Measurements from ENCODE around the gene KRT74. TPM values are rescaled to one million over a fixed set of nuclear protein-coding genes. Genes with fewer than 3 reads are reported as not detected.

The KRT74 gene
- polyA plus RNA-seq, 4 donors, result not detected

GRCh38 chr12:52577316-52577715, 3.7 kb upstream of the KRT74 start:
- no peak for DNase-seq (ENCODE audit: low read depth in 4 of 4, low spot score in 2 of 4)

GRCh38 chr12:52575948-52576347, 2.3 kb upstream of the KRT74 start:
- DNase-seq (ENCODE audit: low read depth in 4 of 4, low spot score in 2 of 4), result no peak

GRCh38 chr12:52575256-52575655, 1.6 kb upstream of the KRT74 start:
- DNase-seq (ENCODE audit: low read depth in 4 of 4, low spot score in 2 of 4), result no peak

GRCh38 chr12:52573306-52573705, 337 bp downstream of the KRT74 start:
- DNase-seq (ENCODE audit: low read depth in 4 of 4, low spot score in 2 of 4), result no peak

GRCh38 chr12:52570511-52570910, 3.1 kb downstream of the KRT74 start:
- DNase-seq (ENCODE audit: low read depth in 4 of 4, low spot score in 2 of 4), result no peak

GRCh38 chr12:52568111-52568510, 5.5 kb downstream of the KRT74 start:
- no peak for DNase-seq (ENCODE audit: low read depth in 4 of 4, low spot score in 2 of 4)

- no peak for DNase-seq (ENCODE audit: low read depth in 4 of 4, low spot score in 2 of 4)
Observed at GRCh38 chr12:52566847-52567291, 6.8 kb downstream of the KRT74 start.

- DNase-seq (ENCODE audit: low read depth in 4 of 4, low spot score in 2 of 4), result no peak
Observed at GRCh38 chr12:52564582-52564981, 9.1 kb downstream of the KRT74 start.

- no peak for DNase-seq (ENCODE audit: low read depth in 4 of 4, low spot score in 2 of 4)
Observed at GRCh38 chr12:52561880-52562449, 11.7 kb downstream of the KRT74 start.

GRCh38 chr12:52559979-52560378, 13.7 kb downstream of the KRT74 start:
- no peak for DNase-seq (ENCODE audit: low read depth in 4 of 4, low spot score in 2 of 4)

- no peak for DNase-seq (ENCODE audit: low read depth in 4 of 4, low spot score in 2 of 4)
Observed at GRCh38 chr12:52558781-52559445, 14.7 kb downstream of the KRT74 start.

- no peak for DNase-seq (ENCODE audit: low read depth in 4 of 4, low spot score in 2 of 4)
Observed at GRCh38 chr12:52557476-52557875, 16.2 kb downstream of the KRT74 start.

GRCh38 chr12:52555577-52555976, 18.1 kb downstream of the KRT74 start:
- no peak for DNase-seq (ENCODE audit: low read depth in 4 of 4, low spot score in 2 of 4)

- no peak for DNase-seq (ENCODE audit: low read depth in 4 of 4, low spot score in 2 of 4)
Observed at GRCh38 chr12:52552681-52553195, 20.9 kb downstream of the KRT74 start, which contains the start of gene KRT71. KRT71 (minus strand) TSS chr12:52553145; CDS start chr12:52553077, 68 bp downstream.

GRCh38 chr12:52552055-52552454, 21.6 kb downstream of the KRT74 start:
- DNase-seq (ENCODE audit: low read depth in 4 of 4, low spot score in 2 of 4), result no peak

GRCh38 chr12:52551216-52551865, 22.3 kb downstream of the KRT74 start:
- no peak for DNase-seq (ENCODE audit: low read depth in 4 of 4, low spot score in 2 of 4)

GRCh38 chr12:52546126-52546525, 27.5 kb downstream of the KRT74 start:
- DNase-seq (ENCODE audit: low read depth in 4 of 4, low spot score in 2 of 4), result no peak

GRCh38 chr12:52543985-52544883, 29.4 kb downstream of the KRT74 start:
- no peak for DNase-seq (ENCODE audit: low read depth in 4 of 4, low spot score in 2 of 4)

- no peak for DNase-seq (ENCODE audit: low read depth in 4 of 4, low spot score in 2 of 4)
Observed at GRCh38 chr12:52542785-52543318, 30.8 kb downstream of the KRT74 start.

- no peak for DNase-seq (ENCODE audit: low read depth in 4 of 4, low spot score in 2 of 4)
Observed at GRCh38 chr12:52542157-52542556, 31.5 kb downstream of the KRT74 start.
